Common myeloid progenitor, CD34-positive (primary cell): ENCODE data around the gene GNRHR. TPM values are rescaled to one million over a fixed set of nuclear protein-coding genes. Genes with fewer than 3 reads are reported as not detected.

Source experiments
- CTCF ChIA-PET: fragments of 350-600 bp; sonication (Branson Sonifier 250); formaldehyde crosslinking; loops from one replicate; lab custom pipeline; 2021; ENCODE audit warnings: antibody characterized with exemption; lab: Charles Lee
- POLR2A ChIA-PET: fragments of 350-600 bp; sonication (Branson Sonifier 250); formaldehyde crosslinking; loops from one replicate; lab custom pipeline; 2021; ENCODE audit warnings: antibody characterized with exemption; lab: Charles Lee
- DNase-seq, 3 donors: peaks; one replicate each; pipeline versions ENCODE4 v3.0.0 to v3.0.0-alpha.2; 2013
- H3K27ac ChIP-seq, 2 experiments: 1 replicate in 1 of 2; 2 replicates in 1 of 2; pipeline ENCODE4 v1.7.0; 2013; ENCODE audit warnings: inconsistent platforms in 2 of 2, low read length in 2 of 2, mild to moderate bottlenecking in 2 of 2, low read depth in 1 of 2, moderate library complexity in 1 of 2; ENCODE audit not compliant: severe bottlenecking in 2 of 2, insufficient read depth in 1 of 2, poor library complexity in 1 of 2
- H3K27me3 ChIP-seq, 5 experiments: replicated peaks in 2 of 5; 1 replicate in 3 of 5; 2 replicates in 2 of 5; pipeline versions ENCODE4 v1.6.1 to v1.7.0; 2013; ENCODE audit warnings: low read length in 4 of 5, mild to moderate bottlenecking in 2 of 5, moderate library complexity in 2 of 5, inconsistent platforms in 1 of 5; ENCODE audit not compliant: insufficient read depth in 5 of 5, control insufficient read depth in 4 of 5
- H3K36me3 ChIP-seq, 4 experiments: 1 replicate in 2 of 4; 2 replicates in 2 of 4; pipeline versions ENCODE4 v1.6.1 to v1.7.0; 2013; ENCODE audit warnings: low read length in 3 of 4, control low read depth in 1 of 4, mild to moderate bottlenecking in 1 of 4; ENCODE audit not compliant: control insufficient read depth in 4 of 4, insufficient read depth in 4 of 4
- H3K4me1 ChIP-seq, 4 experiments: 1 replicate in 3 of 4; 2 replicates in 1 of 4; pipeline versions ENCODE4 v1.6.1 to v1.7.1; 2013; ENCODE audit warnings: low read length in 3 of 4, mild to moderate bottlenecking in 3 of 4, control low read depth in 1 of 4, inconsistent platforms in 1 of 4, moderate library complexity in 1 of 4; ENCODE audit not compliant: control insufficient read depth in 4 of 4, insufficient read depth in 4 of 4; ENCODE audit errors: control extremely low read depth in 1 of 4
- H3K4me3 ChIP-seq, 7 experiments: 1 replicate in 4 of 7; 2 replicates in 3 of 7; pipeline versions ENCODE4 v1.5.1 to v1.7.0; 2013; ENCODE audit warnings: mild to moderate bottlenecking in 7 of 7, low read length in 6 of 7, moderate library complexity in 6 of 7, inconsistent platforms in 2 of 7, low read depth in 2 of 7, control low read depth in 1 of 7; ENCODE audit not compliant: insufficient read depth in 4 of 7, control insufficient read depth in 1 of 7; ENCODE audit errors: extremely low read depth in 1 of 7
- H3K9me3 ChIP-seq, 5 experiments: 1 replicate in 4 of 5; 2 replicates in 1 of 5; pipeline versions ENCODE4 v1.6.1 to v1.7.1; 2013; ENCODE audit warnings: low read length in 4 of 5, mild to moderate bottlenecking in 2 of 5, inconsistent platforms in 1 of 5, low read depth in 1 of 5, moderate library complexity in 1 of 5; ENCODE audit not compliant: control insufficient read depth in 4 of 5, insufficient read depth in 2 of 5; ENCODE audit errors: control extremely low read depth in 1 of 5
- WGBS: methylation state at CpG from one replicate; pipeline ENCODE4 v1.1.5; 2013; ENCODE audit not compliant: insufficient coverage; 5-methylcytosine and 5-hydroxymethylcytosine counted together
- polyA plus RNA-seq: library from polyadenylated mRNA; unstranded; fragments of 120-200 nt; gene quantifications from one replicate; pipeline ENCODE4 v1.2.1, GENCODE V29; 2013

The GNRHR gene, protein sequence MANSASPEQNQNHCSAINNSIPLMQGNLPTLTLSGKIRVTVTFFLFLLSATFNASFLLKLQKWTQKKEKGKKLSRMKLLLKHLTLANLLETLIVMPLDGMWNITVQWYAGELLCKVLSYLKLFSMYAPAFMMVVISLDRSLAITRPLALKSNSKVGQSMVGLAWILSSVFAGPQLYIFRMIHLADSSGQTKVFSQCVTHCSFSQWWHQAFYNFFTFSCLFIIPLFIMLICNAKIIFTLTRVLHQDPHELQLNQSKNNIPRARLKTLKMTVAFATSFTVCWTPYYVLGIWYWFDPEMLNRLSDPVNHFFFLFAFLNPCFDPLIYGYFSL
- polyA plus RNA-seq, result 0.51 TPM

DNA sequence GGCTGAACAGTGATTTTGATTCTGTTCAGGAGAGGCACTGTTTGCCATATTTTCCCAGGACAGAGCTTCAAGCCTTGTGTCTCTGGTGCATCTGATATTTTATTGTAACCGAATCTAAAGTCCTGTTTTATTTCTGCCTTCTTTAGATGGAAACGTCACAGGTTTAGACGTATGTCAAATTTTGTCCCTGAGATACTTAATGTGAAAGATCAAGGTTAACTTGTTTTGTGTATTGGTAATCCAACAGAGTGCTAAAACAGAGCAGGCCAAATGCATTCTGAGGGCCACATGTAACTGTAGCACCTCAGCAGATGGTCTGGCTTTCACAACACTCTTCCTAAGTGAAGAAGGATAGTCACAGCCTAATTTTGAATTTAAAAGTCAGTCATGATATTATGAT is at the start of gene GNRHR:
Gene GNRHR, minus strand, starts transcription at position 101 of the 400 bp plus-strand sequence. Its CDS starts 53 bp downstream, at position 48.
- ChIA-PET POLR2A (no interaction called here), CTCF (interaction anchor here (1.5 kb wide), 1 partner anchor 74 kb away, joined by 3 read pairs; no protein-coding TSS in a partner anchor)
- no peak for DNase-seq
- Histone ChIP-seq H3K36me3 (no peaks in the 10 kb centered on the region), H3K4me1 (no peaks in the 10 kb centered on the region), H3K9me3 (no peaks in the 10 kb centered on the region), H3K27ac (no peak within 1 kb of the TSS), H3K27me3 (no peaks in the 10 kb centered on the region), H3K4me3 (no peak within 1 kb of the TSS)
- WGBS, result 100% methylated on average over 3 of the region's 3 CpGs

DNA sequence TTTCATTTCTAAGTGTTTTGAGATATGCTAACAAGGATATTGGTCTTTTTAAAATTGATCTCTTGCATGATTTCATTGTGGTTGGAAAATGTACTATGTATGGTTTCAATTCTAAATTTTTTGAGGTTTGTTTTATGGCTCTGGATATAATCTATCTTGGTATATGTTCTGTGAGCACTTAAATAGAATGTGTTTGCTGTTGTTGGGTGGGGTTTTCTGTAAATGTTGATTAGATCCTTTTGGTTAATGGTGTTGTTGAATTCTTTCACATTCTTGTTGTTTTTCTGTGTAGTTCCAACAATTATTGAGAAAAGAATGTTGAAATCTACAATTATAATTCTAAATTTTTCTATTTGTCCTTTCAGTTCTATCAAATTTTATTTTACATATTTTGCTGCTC is 42.6 kb upstream of the GNRHR start:
- no peak overlapping the region for H3K27ac ChIP-seq
- no peak for DNase-seq
- no peak overlapping the region for H3K4me3 ChIP-seq
- ChIA-PET POLR2A (no interaction called here), CTCF (no interaction called here)
- no peaks in the 10 kb centered on the region for H3K36me3 ChIP-seq
- no peaks in the 10 kb centered on the region for H3K9me3 ChIP-seq
- no peaks in the 10 kb centered on the region for H3K27me3 ChIP-seq
- no peaks in the 10 kb centered on the region for H3K4me1 ChIP-seq

DNA sequence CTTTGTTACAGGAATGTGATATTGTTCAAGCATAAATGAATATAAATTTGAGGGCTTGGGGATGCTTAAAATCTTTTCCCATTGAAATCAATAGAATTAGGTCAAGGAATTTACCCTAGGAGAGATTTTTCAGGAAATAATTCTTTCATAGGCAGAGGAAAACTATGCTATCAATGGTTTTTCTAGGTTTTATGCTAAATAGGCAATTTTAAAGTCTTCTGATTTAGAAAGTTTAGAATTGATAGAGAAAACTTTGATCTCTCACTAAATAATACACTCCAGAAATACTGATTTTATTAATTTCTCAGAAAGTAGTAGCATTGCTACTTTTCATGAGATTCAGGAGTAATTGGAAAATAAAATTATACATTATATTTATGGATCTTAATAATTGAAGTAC is 36.5 kb upstream of the GNRHR start:
- Histone ChIP-seq H3K9me3 (no peaks in the 10 kb centered on the region), H3K4me1 (no peaks in the 10 kb centered on the region), H3K27me3 (no peaks in the 10 kb centered on the region), H3K36me3 (no peaks in the 10 kb centered on the region), H3K27ac (no peak overlapping the region), H3K4me3 (no peak overlapping the region)
- POLR2A ChIA-PET, result no interaction called here
- CTCF ChIA-PET, result no interaction called here
- no peak for DNase-seq

DNA sequence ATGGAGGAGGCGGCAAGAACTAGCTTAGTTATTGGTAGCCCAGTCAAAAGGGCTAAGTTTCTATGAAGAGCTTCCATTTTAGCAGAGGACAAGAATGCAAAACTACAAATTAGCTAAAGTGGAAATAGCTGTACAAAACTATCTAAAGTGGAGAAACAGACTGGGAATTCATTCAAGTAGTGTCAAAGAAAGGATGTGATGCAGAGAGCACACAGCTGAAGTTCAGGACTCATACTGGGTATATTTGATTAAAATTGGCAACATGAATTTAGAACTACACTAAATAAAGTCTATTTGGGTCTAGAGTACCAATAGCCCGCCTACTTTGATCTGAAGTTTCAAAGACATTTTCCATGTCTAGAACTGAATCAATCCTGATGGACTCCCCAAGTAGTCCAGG is 33.1 kb upstream of the GNRHR start:
- no peaks in the 10 kb centered on the region for H3K9me3 ChIP-seq
- H3K4me3 ChIP-seq, result no peak overlapping the region
- no peaks in the 10 kb centered on the region for H3K36me3 ChIP-seq
- 86% methylated on average over 1 of the region's 2 CpGs for whole genome bisulfite sequencing
- DNase-seq, result no peak
- no peak overlapping the region for H3K27ac ChIP-seq
- no peaks in the 10 kb centered on the region for H3K27me3 ChIP-seq
- ChIA-PET CTCF (no interaction called here), POLR2A (no interaction called here)
- H3K4me1 ChIP-seq, result no peaks in the 10 kb centered on the region

DNA sequence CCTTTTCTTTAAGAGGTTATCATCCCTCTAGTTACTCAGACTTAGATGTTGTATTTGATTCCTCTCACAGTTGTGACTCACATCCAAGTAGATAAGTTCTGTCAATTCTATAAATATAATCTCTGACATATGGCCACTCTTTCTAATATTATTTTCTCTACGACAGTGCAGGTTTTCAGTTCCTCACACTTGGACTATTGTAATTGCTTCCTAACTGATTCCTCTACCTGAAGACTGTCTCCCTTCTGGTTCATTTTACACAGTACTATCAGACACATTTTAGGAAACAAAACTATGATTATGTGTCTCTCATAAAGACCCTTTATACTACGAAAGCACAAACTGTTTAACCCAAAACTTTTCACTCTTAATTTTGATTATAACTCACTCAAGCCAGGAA is 31.3 kb upstream of the GNRHR start:
- Histone ChIP-seq H3K4me3 (no peak overlapping the region), H3K9me3 (no peaks in the 10 kb centered on the region), H3K27me3 (no peaks in the 10 kb centered on the region), H3K36me3 (no peaks in the 10 kb centered on the region), H3K4me1 (no peaks in the 10 kb centered on the region), H3K27ac (no peak overlapping the region)
- ChIA-PET POLR2A (no interaction called here), CTCF (no interaction called here)
- no peak for DNase-seq
- 100% methylated on average over 1 of the region's 2 CpGs for WGBS

DNA sequence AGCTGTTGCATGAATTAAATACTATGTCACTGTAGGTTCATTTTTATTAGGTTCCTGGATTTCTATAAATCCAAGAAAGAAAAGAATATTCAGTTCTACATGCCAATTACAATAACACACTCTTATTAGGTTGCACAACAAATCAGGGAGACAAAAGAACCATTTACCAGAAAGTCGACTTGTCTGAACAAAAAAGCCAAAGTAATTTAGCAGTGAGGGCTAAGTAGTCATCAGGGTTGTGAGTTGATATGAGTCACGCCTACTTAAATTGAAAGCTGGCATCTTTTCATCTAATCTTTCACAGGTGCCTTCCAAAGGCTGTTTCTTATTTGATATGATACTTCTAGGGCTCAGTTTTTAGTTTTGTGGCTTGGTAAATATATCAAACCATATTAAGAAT is 25.4 kb upstream of the GNRHR start:
- no peak for DNase-seq
- WGBS, result 100% methylated on average over 1 of the region's 2 CpGs
- Histone ChIP-seq H3K27ac (no peak overlapping the region), H3K27me3 (no peaks in the 10 kb centered on the region), H3K4me3 (no peak overlapping the region), H3K4me1 (no peaks in the 10 kb centered on the region), H3K36me3 (no peaks in the 10 kb centered on the region), H3K9me3 (no peaks in the 10 kb centered on the region)
- POLR2A ChIA-PET, result no interaction called here
- CTCF ChIA-PET, result no interaction called here

DNA sequence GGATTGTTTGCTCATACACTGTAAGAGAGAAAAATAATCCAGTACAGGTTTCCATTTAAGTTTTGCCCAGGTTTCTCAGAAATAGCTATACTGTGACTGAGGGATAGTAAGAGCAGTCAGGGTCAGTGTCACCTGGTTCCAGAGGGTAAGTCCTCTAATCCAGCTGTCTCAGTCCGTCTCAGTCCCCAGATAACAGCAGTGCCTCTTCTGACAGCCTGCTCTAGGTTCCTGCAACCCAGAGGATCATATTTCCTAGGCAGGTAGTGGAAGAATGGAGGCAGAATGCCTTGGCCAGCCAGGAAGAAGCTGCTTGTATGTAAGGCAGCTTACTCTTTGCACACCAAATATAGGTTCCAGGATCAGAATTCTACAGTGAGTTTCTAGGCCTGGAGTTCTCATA is 22.6 kb upstream of the GNRHR start:
- ChIA-PET POLR2A (no interaction called here), CTCF (no interaction called here)
- H3K4me1 ChIP-seq, result no peaks in the 10 kb centered on the region
- 100% methylated on average over 1 of the region's 1 CpG for WGBS
- H3K4me3 ChIP-seq, result no peak overlapping the region
- H3K27ac ChIP-seq, result no peak overlapping the region
- H3K36me3 ChIP-seq, result no peaks in the 10 kb centered on the region
- no peaks in the 10 kb centered on the region for H3K27me3 ChIP-seq
- no peaks in the 10 kb centered on the region for H3K9me3 ChIP-seq
- no peak for DNase-seq
